Pancreas (tissue), 10 donors: Measurements from ENCODE around the gene RAB35. TPM values are rescaled to one million over a fixed set of nuclear protein-coding genes. Genes with fewer than 3 reads are reported as not detected.

Source experiments
- ATAC-seq, 4 donors: fragments of 200-7000 bp; cut with Tn5 transposase; one replicate each; pipeline versions ENCODE4 v1.8.0 to v1.9.1; 2020; ENCODE audit warnings: mild to moderate bottlenecking in 4 of 4, moderate library complexity in 4 of 4
- DNase-seq, 6 donors: peaks; one replicate each; pipeline ENCODE4 v3.0.0-alpha.2; 2020
- FAIRE-seq: peaks from 2 replicates; lab custom pipeline; 2012; peaks lifted over from hg19 to GRCh38; lab: Jason Lieb, UNC
- H3K27ac ChIP-seq, 4 donors: fragments of 200-600 bp; sonication (generic); 1 replicate in 3 of 4; 2 replicates in 1 of 4; pipeline versions ENCODE4 v1.5.0 to v1.8.0; 2020
- H3K27me3 ChIP-seq, 4 donors: fragments of 200-600 bp; one replicate each; pipeline ENCODE4 v1.8.0; 2021
- H3K36me3 ChIP-seq, 3 donors: fragments of 200-600 bp; sonication (generic) in 1 of 3; one replicate each; pipeline versions ENCODE4 v1.5.0 to v1.8.0; 2020 to 2021
- H3K4me1 ChIP-seq, 3 donors: fragments of 200-600 bp; one replicate each; pipeline ENCODE4 v1.8.0; 2021
- H3K4me3 ChIP-seq, 4 donors: fragments of 200-600 bp; sonication (generic) in 2 of 4; one replicate each; pipeline versions ENCODE4 v1.5.0 to v1.8.0; 2020 to 2021
- H3K9me3 ChIP-seq, 4 donors: fragments of 200-600 bp; one replicate each; pipeline ENCODE4 v1.8.0; 2021
- WGBS, 2 donors: extraction: QIAGEN DNeasy Blood & Tissue Kit; methylation state at CpG; one replicate each; pipeline ENCODE4 v1.1.7; 2013; 5-methylcytosine and 5-hydroxymethylcytosine counted together
- intact Hi-C, 3 donors: fragments of 100-400 bp; cut with DNase I; formaldehyde crosslinking; loops; one replicate each; pipeline versions ENCODE4 v1.11.1 to v1.14.2; 2022
- polyA plus RNA-seq, 2 donors: library from polyadenylated mRNA; stranded (reverse); fragments of 200-250 nt; gene quantifications; one replicate each; pipeline ENCODE4 v1.2.3, GENCODE V29; 2013
- total RNA-seq, 6 donors: library from RNA; stranded (reverse); fragmentation: NEBNext Ultra II Directional in 4 of 6; extraction: Animal tissue kit (Norgen Biotek cat#: 25700) in 4 of 6; gene quantifications; one replicate each; pipeline versions ENCODE4 v1.2.1 to v1.2.4, GENCODE V29; 2021 to 2023
- TF ChIP-seq, protein P1 (sequence below), 4 donors: fragments of 200-600 bp; sonication (generic) in 3 of 4; IDR thresholded peaks; one replicate each; pipeline versions ENCODE4 v1.5.0 to v1.8.0; 2021; ENCODE audit warnings: antibody characterized with exemption in 4 of 4
- donor health status: healthy with polysubstance abuse.
- donor health status: DM: no; HTN: no; CAD: no; lungs with moderate emphysema.
- donor health status: DM: no; HTN: no; CAD: no.
- donor health status: control.
- donor health status: control.
- donor health status: Bipolar disorder and iron deficiency.
- donor health status: DM: yes; HTN: yes; CAD: no.
- donor health status: DM: no; HTN: no; CAD: no.
- donor health status: DM: no; HTN: no; CAD: no.
- donor health status: DM: yes; HTN: yes; CAD: no.

RAB35 gene
- total and polyA plus RNA-seq, 8 donors = 10.7 to 23.0 (median 14.5) TPM

DNA sequence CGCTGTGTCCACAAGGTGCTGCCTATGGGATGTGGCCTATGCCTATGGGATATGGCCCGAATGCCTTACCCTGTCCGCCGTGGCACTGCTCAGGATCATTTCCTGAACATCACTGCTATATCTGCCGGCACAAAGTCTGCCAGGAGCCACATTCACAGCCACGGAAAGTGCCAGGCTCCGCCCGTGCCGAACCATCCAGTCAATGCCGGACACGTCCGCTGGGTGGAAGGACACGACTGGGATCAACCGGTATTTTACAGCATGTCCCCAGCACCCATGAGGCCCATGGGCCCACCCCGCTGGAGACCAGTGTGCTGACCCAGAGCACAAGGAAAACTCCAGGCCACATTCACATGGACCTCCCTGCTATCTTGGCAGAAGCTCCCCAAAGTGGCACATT lies 14.6 kb upstream of the RAB35 start:
- TF ChIP-seq, protein P1, sequence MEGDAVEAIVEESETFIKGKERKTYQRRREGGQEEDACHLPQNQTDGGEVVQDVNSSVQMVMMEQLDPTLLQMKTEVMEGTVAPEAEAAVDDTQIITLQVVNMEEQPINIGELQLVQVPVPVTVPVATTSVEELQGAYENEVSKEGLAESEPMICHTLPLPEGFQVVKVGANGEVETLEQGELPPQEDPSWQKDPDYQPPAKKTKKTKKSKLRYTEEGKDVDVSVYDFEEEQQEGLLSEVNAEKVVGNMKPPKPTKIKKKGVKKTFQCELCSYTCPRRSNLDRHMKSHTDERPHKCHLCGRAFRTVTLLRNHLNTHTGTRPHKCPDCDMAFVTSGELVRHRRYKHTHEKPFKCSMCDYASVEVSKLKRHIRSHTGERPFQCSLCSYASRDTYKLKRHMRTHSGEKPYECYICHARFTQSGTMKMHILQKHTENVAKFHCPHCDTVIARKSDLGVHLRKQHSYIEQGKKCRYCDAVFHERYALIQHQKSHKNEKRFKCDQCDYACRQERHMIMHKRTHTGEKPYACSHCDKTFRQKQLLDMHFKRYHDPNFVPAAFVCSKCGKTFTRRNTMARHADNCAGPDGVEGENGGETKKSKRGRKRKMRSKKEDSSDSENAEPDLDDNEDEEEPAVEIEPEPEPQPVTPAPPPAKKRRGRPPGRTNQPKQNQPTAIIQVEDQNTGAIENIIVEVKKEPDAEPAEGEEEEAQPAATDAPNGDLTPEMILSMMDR (IDR thresholded peaks at IDR 0.05) = no peak
- H3K27ac ChIP-seq = no peak overlapping the region
- 95 to 97% methylated on average over 15 of the region's 15 CpGs for WGBS, 2 donors
- no peak for DNase-seq
- intact Hi-C loops = loop anchor here in 1 of 3 donors (10.0 kb wide), 1 partner anchor 54 kb away; no protein-coding TSS in a partner anchor
- H3K4me3 ChIP-seq = no peak overlapping the region
- no peaks in the 10 kb centered on the region for H3K27me3 ChIP-seq
- ATAC-seq = no peak
- H3K9me3 ChIP-seq = no peaks in the 10 kb centered on the region
- H3K4me1 ChIP-seq = no peaks in the 10 kb centered on the region
- H3K36me3 ChIP-seq = peaks cover 11 to 93% (median 50%) of the 10 kb centered on the region in 3 donors
- FAIRE-seq = no peak

DNA sequence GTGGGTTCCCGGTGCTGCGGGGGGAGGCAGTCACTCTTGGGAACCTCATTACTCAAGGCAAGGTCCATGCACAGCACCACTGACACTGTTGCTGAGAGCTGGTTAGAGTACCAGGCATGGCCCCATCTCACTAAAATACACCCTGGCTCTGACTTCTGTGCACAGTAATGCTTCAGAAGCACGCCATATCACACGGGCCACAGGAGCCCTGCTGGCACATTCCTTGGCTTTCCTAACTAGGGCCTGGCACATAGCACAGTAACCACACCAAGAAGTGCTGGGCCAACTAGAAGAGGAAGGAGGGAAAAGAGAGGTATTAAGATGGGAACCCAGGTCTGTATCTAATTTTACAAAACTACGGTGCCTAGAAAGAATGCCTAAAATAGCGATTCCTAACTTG lies 13.5 kb upstream of the RAB35 start:
- FAIRE-seq = no peak

DNA sequence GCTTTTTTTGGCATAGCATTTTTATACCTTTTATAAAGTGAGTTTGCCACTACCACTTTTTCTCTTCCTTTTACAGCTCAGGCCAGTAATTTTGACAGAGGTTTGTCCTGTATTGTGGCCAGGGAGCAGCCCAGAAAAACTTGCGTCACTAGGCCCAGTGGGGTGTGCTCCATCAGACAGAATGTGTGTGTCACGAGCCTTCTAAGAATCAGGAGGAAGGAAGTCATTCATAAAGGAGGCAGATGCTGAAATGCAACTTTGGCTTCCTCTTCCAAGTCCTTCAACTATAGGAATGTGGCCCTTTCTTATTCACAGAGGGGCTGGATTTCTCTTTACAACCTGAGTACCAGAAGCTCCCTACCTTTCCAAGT lies 10.1 kb upstream of the RAB35 start:
- Histone ChIP-seq H3K4me1 (no peaks in the 10 kb centered on the region), H3K27ac (peak overlapping the region in 2 of 4 donors; percentile 17 to 36), H3K27me3 (no peaks in the 10 kb centered on the region), H3K4me3 (no peak overlapping the region), H3K36me3 (peaks cover 4 to 48% (median 20%) of the 10 kb centered on the region in 3 donors), H3K9me3 (no peaks in the 10 kb centered on the region)
- DNase-seq (peak in 1 of 6 donors; percentile 36), FAIRE-seq (no peak), ATAC-seq (peak in 3 of 4 donors; percentile 28 to 71 (median 68))
- intact Hi-C loops = no loop called here
- WGBS, 2 donors = 83 to 90% methylated on average over 2 of the region's 2 CpGs
- TF ChIP-seq, protein P1 (IDR thresholded peaks at IDR 0.05) = no peak

More for the DNA sequence above, 13.5 kb upstream of the RAB35 start:
- Histone ChIP-seq H3K27ac (no peak overlapping the region), H3K27me3 (no peaks in the 10 kb centered on the region), H3K36me3 (peaks cover 11 to 82% (median 41%) of the 10 kb centered on the region in 3 donors), H3K9me3 (no peaks in the 10 kb centered on the region), H3K4me1 (no peaks in the 10 kb centered on the region), H3K4me3 (no peak overlapping the region)
- WGBS, 2 donors = 88 to 91% methylated on average over 6 of the region's 6 CpGs
- TF ChIP-seq, protein P1 (IDR thresholded peaks at IDR 0.05) = no peak
- intact Hi-C loops = loop anchor here in 1 of 3 donors (10.0 kb wide), 1 partner anchor 55 kb away; no protein-coding TSS in a partner anchor
- no peak for DNase-seq
- ATAC-seq = no peak

DNA sequence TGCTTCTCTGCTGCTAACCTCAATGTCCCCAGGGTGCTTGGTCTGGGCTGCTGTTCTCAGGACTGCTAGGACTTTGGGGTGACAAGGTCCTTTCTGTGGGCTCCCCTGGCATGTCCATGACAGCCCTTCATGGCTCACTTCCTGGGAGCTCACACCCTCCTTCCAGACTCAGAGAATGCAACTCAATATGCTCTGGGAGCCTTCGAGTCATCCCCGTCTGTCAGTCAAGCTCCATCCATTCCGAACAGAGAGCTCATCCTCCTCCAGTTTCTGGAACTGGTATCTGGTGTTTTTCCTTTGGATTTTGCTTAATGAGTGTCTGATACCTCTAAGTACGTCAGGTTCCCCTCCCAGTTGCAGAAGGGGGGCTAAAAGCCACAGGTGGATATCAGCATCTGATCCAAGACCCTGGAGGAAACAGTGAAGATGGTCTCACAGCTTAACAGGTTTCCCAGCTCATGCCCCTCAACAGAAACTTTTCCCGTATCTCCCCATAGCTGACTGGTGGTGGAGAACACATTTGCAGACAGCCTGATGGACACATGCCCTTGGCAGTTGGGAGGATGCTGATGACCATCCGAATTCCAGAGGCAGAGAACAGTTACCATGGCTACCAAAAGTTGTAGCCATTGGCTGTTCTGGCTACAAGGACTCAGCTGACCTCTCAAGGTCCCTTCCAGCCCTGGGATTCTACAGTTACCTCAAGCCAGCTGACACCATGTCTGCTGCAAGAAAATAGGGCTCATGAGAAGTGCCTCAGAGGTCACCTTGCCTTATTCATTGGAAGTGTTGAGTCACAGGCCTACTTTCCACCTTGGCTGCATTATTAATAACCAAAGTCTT lies 9.5 kb upstream of the RAB35 start:
- 84 to 87% methylated on average over 6 of the region's 6 CpGs for WGBS, 2 donors
- H3K4me1 ChIP-seq = no peaks in the 10 kb centered on the region
- peak overlapping the region in 2 of 4 donors; percentile 17 to 36 for H3K27ac ChIP-seq
- ATAC-seq = peak in 1 of 4 donors; percentile 9
- H3K27me3 ChIP-seq = no peaks in the 10 kb centered on the region
- intact Hi-C loops = no loop called here
- FAIRE-seq = no peak
- H3K4me3 ChIP-seq = no peak overlapping the region
- TF ChIP-seq, protein P1 (IDR thresholded peaks at IDR 0.05) = no peak
- H3K36me3 ChIP-seq = peaks cover 4 to 44% (median 14%) of the 10 kb centered on the region in 3 donors
- no peak for DNase-seq
- no peaks in the 10 kb centered on the region for H3K9me3 ChIP-seq

DNA sequence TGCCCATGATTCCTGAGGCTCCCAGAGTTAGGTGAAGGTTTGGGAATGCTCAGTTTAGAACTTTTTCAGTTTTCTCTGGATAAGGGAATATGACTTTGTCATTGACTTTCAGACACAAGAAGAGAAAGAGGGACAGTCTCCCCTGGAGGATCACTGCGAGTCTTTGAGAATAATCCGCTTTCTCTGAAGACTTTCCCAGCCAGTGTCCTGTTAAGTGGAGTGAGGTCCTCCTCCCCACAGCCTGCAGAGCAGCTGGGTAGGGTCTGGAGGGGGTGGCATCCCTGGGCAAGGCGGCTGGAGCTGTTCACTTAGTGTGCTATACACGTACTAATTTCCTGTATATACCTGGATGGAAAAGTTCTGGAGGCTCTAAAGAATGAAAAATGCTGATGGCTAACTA lies 8.5 kb upstream of the RAB35 start:
- intact Hi-C loops = no loop called here
- H3K27me3 ChIP-seq = no peaks in the 10 kb centered on the region
- no peak overlapping the region for H3K27ac ChIP-seq
- WGBS, 2 donors = 84 to 88% methylated on average over 4 of the region's 4 CpGs
- no peaks in the 10 kb centered on the region for H3K4me1 ChIP-seq
- H3K36me3 ChIP-seq = peaks cover 4 to 34% (median 6%) of the 10 kb centered on the region in 3 donors
- FAIRE-seq = no peak
- no peak for ATAC-seq
- TF ChIP-seq, protein P1 (IDR thresholded peaks at IDR 0.05) = no peak
- no peak for DNase-seq
- no peaks in the 10 kb centered on the region for H3K9me3 ChIP-seq
- H3K4me3 ChIP-seq = no peak overlapping the region
